GM18498 (cell line): ENCODE results near the gene DUSP23.

Experiments
- ATAC-seq: cut with Tn5 transposase; IDR thresholded peaks from one replicate; pipeline ENCODE4 v1.9.1; 2021; ENCODE audit warnings: mild to moderate bottlenecking, moderate library complexity; ENCODE audit not compliant: unreplicated experiment

Gene DUSP23

DNA sequence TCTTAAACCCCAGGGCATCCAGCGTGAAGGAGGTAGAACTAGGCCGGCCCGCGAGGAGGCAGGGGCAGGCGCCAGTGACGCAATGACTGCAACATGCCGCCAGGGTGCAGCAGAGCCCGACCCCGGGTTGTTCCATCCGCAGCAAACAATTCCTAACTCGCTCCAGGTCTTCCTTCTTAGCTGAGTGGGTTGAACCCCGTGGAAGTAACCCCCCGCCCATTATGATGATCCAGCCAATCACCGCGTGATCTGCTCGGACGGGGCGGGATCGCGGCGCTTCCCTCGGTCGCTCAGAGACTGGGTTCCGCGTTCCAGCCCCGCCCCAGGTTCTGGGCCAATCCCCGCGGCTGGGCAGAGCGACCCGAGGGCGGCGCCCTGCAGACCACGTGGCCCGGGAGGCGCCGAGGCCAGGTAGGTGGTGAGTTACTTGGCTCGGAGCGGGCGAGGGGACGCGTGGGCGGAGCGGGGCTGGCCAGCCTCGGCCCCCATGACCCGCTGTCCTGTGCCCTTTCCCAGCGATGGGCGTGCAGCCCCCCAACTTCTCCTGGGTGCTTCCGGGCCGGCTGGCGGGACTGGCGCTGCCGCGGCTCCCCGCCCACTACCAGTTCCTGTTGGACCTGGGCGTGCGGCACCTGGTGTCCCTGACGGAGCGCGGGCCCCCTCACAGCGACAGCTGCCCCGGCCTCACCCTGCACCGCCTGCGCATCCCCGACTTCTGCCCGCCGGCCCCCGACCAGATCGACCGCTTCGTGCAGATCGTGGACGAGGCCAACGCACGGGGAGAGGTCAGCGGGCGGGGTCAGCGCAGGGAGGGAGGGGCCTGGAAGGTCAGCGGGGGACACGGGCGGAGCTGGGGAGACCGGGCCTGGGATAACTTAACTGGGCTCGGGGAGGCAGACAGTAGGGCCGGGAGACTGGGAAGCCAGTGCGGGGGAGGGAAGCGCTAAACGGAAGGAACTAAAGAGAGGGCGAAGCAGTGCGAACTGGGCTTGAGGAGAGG is at the start of gene DUSP23:
Gene DUSP23, plus strand, starts transcription at position 380 of the 1,000 bp plus-strand sequence. Its CDS starts 139 bp downstream, at position 519.
- peak; percentile 99 for ATAC-seq

DNA sequence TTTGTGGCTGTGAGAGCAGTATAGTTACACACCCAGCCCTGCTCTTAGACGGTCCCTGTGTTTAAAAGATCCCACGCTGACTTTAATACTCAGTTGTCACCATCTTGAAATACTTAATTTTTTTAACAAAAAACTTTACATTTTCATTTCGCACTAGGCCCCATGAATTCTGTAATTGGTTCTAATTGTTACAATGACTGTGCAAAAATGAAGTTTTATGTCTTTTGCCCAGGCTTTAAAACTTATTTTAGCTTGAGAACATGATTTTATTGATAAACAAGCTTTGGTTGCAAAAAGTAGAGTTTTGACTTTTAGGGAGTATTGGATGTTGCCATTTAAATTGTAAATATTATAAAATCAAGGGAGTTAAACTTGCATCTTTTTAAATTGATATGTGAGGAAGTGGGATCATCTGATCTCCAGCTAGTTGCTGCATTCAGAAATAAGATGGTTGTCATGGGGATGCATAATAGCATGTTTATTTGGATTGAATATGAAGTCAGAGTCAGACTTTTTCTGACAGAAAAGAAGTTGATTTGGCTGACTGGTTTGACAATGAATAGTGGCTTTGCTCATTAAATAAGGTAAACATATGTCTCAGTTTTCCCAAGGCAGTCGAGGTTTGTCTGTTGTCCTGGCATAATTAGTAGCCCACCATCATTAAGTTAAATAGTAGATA is 43.4 kb upstream of the DUSP23 start:
- no peak for ATAC-seq

DNA sequence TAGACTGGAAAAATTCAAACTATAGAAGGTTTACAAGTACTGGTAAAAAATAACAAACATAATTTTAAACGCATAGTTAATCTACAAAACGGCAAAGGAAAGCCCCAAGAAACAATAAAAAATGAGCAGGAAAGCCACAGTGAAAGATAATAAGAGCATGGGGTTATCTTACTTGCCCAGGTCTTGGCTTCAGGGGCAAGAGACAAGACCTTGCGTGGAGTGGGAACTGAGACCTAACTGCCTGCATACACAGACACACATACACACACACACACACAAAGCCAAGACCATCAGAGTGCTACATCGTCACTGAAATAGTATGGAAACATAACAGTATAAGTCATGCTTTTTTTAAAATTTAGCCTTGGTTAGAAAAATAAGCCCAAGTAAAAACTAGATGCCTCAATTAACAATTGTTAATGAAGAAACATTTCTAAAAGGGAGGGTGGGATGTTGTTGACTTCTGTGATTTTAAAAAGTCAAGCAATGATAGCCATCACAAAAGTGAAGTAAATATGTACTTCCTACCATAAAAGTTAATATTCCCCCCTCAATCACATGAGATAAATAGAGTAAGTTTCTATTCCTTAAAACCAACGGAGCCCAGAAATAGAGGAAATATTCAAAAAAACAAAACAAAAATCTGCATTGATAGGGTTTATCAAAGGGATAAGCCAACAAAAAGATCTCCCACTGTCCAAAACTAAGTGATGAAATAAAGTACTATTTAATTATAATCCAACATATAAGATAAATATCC is 36.9 kb upstream of the DUSP23 start:
- no peak for ATAC-seq

DNA sequence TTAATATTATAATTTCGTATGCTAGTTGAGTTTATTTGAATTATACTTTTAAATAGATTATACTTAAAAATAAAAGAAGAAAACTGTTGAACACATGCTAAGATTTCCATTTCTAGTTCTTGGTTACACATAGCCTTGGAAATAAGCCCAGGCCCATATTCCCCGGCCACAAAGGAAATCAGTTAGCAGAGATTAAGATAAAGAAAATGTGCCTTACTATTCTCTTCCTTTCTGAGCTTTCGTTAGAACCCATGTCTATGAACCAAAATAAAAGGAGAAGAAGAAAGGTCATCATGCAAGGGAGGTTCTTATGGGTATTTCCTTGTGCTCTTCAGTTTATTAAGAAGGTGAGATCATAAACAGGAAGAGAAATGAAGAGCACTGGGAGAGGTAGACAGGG is 34.1 kb upstream of the DUSP23 start:
- no peak for ATAC-seq

DNA sequence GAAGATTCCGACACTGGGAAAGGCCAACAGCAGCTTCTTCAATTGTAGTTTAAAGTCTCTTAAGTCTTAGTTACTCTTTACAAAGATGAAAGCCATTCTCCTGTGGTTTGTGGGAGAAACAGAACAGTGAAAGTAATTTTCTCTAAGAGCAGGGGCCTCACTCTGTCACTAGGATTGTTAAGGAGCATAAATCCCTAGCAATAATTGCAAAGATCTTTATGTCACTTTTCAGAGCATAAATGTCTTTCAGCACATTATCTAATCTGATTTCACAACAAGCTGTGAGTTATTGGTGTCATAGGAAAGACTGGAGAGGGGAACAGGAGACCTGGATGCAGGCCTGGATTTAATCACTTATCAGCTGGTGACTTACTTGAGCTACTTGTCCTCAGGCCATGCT is 32.4 kb upstream of the DUSP23 start:
- no peak for ATAC-seq

DNA sequence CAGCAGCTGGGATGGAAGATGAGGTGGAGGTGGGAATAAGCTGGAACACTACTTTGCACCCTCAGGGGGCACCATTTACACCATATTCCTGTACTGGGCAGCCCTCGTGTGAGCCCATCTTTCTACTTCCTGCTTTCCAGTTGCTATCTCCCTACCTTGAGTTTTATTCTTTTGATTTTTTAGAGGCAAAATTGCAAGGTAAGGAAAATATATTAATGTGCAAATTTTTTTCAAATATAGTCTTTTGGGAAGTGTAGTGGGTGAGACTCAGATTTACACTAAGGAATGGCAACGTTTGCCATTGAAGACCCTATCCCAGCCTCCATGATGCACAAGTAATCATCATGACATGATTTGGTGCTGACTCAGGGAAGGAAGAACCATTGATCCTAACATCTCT is 31.1 kb upstream of the DUSP23 start:
- ATAC-seq, result no peak

DNA sequence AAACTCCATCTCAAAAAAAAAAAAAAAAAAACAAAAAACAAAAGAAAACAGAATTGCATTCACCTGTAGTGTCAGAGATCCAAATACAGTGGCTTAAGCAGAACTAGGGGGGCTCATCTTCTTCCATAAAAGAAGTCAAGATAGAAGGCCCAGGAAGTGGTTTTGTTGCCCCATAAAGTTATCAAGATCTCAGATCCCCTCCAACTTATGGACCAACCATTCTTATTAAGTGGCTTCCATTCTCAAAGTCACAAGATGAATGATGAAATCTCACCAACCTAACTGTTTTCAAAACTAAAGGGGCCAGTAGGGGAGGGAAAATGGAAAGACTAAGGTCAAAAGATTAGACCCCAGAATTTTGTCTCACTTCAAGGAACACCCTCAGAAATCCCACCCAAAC is 30.1 kb upstream of the DUSP23 start:
- no peak for ATAC-seq

DNA sequence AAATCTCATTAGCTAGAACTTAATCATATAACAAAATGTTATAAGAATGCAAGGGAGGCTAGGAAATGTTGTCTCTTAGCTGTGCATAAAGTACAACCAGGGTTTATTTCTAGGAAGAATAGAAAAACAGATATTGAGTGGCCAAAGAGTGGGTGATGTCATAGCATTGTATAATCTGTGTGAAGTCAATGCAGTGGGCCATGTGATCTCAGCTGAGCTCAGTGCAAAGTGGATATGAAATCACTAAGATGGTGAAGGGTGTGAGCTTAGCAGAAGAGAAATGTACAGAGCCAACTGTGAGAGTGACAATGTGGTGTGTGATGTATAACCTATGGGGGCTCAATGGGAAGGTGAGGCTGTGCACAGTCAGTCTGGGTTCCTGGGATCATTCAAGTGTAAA is 29.7 kb upstream of the DUSP23 start:
- no peak for ATAC-seq

DNA sequence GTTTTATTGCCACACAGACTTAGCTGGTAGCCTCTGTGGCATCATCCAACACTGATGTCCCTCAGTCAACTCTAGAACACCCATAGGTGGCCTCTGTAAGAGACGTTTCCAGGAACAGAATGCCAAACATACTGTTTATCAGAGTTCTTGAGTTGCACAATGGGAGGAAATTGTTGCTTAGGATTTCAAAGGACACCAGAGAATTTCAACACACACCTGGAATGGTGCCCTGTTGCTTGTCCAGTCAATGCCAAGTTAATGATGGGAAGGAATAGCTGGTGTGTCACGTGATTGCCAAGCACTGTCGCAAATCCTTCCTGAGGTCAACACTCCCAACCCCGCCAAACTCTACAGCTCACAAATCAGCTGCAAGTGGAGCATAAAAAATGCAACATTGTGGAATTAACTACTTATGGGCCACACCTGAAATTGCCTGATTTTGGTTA is 28.6 kb upstream of the DUSP23 start:
- ATAC-seq, result no peak

DNA sequence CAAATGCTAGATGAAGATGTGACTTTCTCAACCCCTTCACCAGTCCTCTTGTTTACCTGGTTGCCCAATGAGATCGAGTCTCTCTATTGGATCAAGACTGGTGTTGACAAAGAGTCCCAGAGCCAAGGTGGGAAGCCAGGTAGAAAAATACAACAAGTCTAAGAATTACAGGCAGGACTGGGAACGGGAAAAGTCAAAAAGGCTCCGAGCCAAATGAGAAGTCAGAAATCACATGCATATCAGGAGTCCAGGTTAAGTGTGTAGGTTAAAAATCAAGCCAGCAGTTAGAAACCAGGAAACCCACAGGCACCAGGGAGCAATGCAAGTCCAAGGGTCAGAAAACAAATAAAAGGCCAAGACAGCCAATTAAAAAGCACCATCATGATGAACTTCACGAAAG is 27.4 kb upstream of the DUSP23 start:
- ATAC-seq, result no peak

DNA sequence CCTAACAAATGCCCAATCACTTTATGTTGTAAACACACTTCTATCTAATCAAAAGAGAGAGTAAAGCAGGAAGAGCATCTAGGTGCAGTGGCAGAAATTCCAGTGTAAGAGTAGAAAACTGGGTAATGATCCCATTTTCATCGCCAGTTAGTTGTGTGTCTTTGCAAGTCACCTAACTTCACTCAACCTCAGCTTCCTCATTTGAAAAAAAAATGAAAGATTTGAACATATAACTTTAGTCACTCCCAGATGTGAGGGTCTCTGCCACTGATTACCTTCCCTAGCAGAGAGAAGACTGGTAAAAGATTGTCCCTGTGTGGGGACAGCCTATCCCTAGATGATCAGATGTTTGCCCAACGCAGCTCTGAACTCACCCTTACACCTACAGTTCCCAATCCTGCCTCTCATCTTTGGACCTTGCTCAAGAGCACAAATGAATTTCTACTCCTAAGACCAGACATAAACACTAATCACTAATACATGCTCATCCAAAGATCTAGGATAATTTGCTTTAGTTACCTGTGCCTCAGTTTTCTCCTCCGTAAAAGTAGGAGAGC is 25.2 kb upstream of the DUSP23 start:
- no peak for ATAC-seq

DNA sequence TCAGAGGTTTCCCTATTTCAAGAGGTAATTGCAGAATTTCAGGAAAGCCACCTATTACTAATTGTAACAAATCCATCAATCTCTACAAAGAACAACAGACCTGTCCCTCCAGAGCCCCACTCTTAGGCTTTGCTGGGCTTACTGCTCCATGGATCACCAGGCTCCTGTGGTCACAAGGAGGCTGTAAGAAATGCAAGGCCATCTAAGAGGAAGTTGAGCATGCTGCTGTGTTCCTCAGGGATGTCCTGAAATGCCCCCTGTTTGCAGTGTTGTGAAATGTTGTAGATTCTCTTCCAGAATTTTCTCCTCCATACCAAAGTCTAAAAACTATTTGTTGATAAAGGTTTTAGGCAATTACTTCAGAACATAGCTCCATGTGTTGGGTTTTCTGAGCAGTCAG is 24.4 kb upstream of the DUSP23 start:
- no peak for ATAC-seq

DNA sequence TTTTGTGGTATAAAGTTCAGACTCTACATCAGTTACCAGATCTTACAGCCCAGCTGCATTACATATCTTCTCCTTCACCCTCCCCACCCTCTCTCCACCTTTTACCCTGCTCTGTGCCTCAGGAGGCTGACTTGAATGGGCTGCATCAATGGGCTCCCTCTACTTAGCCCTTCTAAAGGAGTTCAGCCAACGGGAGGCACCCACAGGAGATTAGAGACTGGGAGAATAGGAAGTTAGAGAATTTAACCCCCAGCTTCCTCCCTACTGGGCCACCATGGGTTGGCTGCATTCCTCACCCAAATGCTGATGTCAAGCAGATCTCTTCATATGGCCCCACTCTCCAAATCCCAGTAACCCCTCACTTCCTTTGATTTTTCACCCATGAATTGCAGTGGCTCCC is 17.1 kb upstream of the DUSP23 start:
- ATAC-seq, result no peak

DNA sequence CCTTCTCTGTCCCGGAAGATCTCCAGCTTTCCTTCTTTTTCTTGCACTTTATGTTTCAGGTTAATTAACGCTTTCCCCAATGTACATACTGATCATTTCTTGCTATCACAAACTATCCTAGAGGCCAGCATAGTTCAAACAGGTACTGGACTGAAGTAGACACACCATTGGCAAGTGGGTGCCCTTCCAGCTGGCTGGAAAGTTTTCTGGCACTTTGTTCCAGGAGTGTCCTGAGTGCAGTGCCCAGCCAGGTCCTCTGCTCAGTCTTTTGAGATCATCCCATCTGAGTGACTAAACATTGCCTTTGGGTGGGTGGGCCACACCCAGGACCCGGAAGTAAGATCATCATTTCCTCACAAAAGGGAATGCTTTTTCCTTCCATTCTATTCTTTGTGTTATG is 15.0 kb upstream of the DUSP23 start:
- ATAC-seq, result no peak

DNA sequence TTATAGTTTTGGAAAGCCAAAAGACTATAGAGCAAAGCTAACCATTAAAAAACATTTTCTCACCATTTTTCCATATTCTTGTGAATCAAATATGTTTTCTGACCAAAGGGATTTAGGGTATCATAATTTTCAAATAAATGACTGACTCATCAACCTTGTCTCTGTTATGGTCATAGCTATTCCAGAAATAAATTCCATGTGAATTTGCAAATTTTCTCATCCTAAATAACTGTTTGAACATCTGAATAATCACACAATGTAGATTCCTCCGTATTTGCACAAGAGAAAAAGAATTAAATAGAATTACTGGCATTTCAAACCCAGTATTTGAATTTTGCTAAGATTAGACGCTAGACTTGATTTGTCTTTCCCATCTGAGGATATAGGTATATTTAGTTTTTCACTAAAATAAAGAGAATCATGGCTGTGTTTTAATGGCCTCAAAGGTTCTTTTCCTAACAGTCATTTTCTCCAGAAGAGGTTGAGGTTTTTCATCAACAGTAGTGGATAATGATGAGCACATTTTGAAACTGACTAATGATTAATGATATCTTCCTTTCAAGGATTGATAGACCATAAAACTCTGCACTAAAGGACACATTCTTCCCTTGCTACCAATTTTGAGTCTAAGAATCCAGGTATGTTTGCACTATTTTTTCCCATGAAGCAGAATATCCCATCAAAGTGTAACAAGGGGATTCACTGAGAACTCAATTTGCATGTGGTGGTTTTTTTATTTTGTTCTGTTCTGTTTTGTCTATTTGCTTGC is 9.5 kb upstream of the DUSP23 start:
- no peak for ATAC-seq

DNA sequence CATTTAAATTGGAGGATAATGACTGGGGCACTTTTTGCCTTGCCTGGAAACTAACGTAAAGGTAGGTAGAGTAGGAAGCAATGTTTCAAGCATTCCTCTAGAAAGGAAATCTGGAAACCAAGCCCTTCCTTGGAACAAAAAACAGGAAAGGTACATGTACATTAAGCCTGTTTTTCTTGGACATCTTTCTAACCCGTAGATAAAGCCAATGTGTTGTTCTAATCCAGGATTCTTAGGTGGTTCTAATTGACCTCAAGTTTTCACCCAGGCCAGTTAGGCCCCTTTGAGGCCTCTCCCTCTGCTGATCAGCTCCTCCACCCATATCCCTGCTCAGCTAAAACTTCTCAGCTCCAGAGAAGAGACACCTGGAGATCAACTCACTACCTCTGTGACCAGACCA is 6.3 kb upstream of the DUSP23 start:
- ATAC-seq, result no peak

DNA sequence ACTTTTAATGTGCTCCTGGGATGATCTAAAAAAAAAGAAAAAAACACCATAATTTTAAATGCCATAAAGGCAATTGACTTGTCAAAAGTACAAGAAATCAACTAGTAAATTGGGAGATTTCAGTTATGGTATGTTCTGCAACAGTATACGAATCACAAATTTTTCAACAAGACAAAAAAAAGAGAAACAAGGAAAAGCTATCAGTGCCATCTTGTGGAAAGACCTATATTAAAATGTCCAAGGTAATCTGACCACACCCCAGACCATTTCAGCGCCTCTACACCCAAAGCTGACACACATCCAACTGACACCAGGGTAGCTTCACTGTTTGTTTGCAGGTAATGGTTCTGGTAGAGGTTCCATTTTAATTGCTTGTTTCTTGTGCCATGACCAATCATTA is 5.0 kb upstream of the DUSP23 start:
- ATAC-seq, result no peak

DNA sequence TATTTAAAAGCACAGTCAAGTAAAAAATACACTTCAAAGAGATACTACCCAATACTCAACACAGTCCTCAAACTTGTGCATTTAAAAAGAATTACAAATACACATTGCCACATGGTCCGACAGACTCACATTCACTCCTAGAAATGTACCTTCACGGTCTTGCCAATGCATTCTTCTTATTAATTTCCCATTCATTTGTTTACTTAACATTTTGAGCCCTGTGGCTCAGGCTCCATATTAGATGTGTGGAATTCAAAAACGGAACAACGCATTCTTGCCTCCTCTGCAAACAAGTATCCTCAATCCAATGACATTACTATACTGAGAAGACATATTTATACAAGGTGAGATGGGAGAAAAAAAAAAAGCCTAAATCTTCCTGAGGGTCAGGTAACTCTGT is 2.5 kb upstream of the DUSP23 start:
- ATAC-seq, result no peak

DNA sequence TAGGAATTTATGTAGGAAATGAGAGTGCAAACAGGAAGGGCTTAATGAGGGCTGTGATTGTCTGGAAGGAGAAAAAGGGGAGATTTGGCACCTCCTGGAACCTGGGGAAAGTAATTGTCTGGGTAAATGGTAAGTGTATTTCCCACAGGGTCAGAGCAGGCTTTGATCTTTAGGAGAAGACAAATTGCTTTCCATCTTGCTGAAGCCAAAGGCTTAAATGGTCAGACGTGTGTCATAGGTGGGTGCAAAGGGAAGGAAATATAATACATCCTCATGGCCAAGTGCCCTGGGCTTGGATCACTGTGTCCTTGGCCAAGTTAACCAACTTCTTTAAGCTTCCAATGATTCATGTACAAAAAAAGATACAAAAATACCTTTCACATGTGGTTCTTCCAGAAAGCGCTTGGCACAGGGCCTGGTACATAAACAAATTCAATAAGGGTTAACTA is 1.3 kb upstream of the DUSP23 start:
- no peak for ATAC-seq

DNA sequence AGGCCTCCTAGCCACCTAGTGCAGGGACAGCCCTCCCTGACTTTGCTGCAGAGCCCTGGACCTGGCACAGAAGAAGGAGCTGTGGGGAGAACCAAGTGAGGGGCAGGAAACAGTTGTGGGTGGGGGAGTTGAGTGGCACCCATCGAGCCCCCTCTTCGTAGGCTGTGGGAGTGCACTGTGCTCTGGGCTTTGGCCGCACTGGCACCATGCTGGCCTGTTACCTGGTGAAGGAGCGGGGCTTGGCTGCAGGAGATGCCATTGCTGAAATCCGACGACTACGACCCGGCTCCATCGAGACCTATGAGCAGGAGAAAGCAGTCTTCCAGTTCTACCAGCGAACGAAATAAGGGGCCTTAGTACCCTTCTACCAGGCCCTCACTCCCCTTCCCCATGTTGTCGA is 1.2 kb downstream of the DUSP23 start:
- no peak for ATAC-seq
